HFF-Myc (cell line): ENCODE results near the gene VPS35L.

Source experiments
- DNase-seq: peaks from one replicate; pipeline ENCODE4 v3.0.0-alpha.2; 2011; ENCODE audit warnings: low read depth; ENCODE audit errors: extremely low read depth
- H3K4me3 ChIP-seq: replicated peaks from 2 replicates; pipeline ENCODE4 v1.5.1; 2011; ENCODE audit warnings: low read depth, mild to moderate bottlenecking, control low read depth, low read length
- TF ChIP-seq, protein P1 (sequence below): IDR thresholded peaks from 2 replicates; pipeline ENCODE4 v1.5.1; 2012; ENCODE audit warnings: mild to moderate bottlenecking, low read depth, low read length, control low read depth; ENCODE audit errors: missing control alignments

The VPS35L gene

DNA sequence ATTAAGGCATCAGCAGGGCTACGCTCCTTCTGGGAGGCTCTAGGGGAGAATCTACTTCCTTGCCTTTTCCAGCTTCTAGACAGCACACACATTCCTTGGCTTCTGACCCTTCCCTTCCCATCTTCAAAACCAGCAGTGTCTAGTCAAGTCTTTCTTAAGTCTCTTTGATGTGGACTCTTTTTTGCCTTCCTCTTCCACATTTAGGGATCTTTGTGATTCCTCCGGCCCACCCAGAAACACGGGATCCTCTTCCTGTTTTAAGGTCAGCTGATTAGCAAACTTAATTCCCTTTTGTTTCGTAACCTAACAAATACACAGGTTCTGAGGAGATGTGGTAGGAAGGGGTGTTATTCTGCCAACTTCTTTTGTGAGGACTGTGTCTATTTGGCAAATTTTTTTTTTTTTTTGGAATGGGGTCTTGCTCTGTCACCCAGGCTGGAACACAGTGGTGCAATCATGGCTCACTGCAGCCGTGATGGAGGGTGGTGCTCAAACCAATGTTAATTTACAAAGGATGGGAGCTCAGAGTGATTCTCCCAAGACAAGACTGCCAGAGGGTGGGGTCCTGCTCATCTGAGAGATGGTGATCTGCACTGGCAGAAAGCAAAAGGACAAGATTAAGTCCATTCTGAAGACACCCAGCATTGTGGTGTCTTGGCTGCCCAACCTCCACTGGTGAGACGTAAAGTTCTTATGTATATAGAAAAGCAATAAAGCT, 147.8 kb downstream of the VPS35L start:
- no peak overlapping the region for H3K4me3 ChIP-seq
- TF ChIP-seq, protein P1, sequence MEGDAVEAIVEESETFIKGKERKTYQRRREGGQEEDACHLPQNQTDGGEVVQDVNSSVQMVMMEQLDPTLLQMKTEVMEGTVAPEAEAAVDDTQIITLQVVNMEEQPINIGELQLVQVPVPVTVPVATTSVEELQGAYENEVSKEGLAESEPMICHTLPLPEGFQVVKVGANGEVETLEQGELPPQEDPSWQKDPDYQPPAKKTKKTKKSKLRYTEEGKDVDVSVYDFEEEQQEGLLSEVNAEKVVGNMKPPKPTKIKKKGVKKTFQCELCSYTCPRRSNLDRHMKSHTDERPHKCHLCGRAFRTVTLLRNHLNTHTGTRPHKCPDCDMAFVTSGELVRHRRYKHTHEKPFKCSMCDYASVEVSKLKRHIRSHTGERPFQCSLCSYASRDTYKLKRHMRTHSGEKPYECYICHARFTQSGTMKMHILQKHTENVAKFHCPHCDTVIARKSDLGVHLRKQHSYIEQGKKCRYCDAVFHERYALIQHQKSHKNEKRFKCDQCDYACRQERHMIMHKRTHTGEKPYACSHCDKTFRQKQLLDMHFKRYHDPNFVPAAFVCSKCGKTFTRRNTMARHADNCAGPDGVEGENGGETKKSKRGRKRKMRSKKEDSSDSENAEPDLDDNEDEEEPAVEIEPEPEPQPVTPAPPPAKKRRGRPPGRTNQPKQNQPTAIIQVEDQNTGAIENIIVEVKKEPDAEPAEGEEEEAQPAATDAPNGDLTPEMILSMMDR = no peak
- no peak for DNase-seq

DNA sequence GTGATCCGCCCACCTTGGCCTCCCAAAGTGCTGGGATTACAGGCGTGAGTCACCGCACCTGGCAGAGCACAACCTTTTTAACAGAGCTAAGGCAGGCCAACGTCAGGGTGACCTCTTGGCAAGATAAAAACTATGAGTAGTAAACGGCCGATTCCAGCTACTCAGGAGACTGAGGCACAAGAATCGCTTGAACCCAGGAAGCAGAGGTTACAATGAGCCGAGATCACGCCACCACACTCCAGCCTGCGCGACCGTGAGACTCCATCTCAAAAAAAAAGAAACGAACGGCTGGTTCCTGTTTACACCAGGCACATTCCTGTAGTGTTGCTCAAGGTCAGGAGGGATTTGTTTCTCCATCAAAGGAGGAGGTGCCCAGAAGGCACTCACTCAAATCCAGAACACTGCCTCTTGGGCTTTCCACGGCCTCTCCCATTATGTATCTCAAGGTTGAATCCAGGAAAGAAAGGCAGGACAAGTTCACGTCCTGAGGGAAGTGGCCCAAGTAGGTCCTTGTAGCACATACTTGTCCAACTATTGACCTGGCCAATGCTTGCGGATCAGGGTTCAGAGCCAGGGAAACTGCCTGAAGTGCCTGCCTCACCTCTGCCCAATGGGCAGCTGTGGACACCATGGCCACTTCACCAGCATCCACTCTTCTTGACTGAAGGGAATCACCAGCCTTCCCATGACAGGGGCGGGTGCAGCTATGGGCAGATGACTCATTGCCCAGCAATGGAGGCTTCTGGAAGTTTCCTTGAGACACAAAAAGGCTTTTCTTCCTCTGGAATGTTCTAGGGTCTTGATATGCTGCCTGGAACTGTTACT, 149.0 kb downstream of the VPS35L start:
- H3K4me3 ChIP-seq = no peak overlapping the region
- no peak for DNase-seq
- TF ChIP-seq, protein P1 = no peak

DNA sequence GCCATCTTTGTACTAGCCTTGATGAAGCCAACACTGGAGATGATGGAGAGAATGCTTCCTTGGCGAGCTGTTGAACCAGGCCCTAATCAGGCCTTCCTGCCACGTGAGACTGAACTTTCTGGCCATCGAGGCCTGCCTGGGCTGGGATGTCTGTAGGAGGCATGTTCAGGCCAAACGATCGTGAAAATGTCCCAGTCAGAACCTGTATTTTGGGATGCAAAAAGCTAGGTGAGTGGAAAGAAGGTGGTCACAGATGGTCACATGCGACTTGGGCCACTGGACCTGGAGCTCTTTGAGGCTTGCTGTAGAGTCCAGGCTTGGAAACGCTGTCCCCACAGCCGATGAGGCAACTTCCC, 149.6 kb downstream of the VPS35L start:
- H3K4me3 ChIP-seq = no peak overlapping the region
- no peak for DNase-seq
- TF ChIP-seq, protein P1 = no peak

DNA sequence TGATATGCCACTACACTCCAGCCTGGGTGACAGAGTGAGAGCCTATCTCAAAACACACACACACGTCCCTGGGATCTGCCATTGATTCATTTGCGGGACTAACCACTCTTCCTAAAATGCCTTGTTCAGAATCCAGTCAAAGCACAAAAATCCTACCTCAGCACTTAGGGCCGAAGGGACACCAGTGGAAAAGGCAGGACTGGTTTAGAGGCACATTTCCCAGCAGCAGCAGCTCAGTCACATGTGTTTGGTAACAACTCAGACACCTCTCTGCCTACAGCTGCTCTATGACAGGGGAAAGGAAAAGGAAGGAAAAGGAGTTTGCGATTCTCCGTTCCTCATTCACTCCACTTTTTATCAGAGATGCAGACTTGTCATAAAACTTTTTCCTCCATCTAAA, 150.3 kb downstream of the VPS35L start:
- TF ChIP-seq, protein P1 = no peak
- DNase-seq = no peak

DNA sequence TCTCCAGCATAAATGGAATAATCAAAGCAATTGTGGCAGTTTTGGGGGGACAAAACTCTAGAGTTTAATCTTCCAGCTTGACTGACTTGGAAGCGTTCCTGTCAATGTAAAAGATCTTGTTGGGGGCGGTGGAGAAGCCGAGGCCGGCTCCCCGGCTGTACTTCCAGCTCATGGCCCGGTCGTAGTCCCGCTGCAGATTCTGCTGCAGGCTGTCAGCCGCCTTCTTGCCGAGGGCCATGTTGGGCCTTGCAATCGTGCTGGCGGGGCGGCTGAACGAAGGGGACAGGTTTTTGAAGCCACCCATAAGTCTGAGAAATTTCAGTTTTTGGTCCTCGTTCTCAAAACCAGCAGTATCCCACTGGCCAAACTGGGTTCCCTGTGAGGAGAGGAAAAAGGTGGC, 151.3 kb downstream of the VPS35L start:
- TF ChIP-seq, protein P1 = no peak

More for the DNA sequence above, 150.3 kb downstream of the VPS35L start:
- no peak overlapping the region for H3K4me3 ChIP-seq

DNA sequence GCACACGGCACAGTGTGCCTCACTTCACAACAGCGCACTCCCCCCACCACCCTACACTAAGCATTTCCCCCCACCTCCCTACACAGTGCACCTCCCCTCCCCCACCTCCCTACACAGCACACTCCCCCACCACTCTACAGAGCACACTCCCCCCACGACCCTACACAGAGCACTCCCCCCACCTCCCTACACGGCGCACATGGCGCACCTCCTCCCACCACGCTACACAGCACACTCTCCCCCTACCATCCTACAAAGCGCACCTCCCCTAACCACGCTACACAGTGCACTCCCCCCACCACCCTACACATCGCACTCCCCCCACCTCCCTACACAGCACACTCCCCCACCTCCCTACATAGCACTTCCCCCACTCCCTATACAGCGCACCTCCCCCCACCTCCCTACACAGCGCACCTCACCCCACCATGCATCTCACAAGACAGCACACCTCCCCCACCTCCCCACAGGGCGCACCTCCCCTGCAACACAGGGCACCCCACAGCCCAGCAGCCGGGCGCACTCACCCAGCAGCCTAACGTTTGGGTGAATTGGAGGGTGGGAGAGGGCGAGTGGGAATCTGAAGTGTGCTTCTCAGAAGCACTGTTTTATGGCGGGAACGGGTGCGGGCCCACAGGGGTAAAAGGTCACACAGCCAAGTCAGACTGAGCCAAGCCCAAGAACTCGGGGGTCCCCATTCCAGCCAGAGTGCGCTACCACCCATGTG, 152.2 kb downstream of the VPS35L start:
- TF ChIP-seq, protein P1 = no peak
- DNase-seq = no peak
- no peak overlapping the region for H3K4me3 ChIP-seq

More for the DNA sequence above, 151.3 kb downstream of the VPS35L start:
- H3K4me3 ChIP-seq = no peak overlapping the region
- DNase-seq = no peak
